GM10847 (cell line): ENCODE data around the gene BBS9.

Experiments used
- POLR2A ChIP-seq: IDR thresholded peaks from 2 replicates; pipeline ENCODE4 v1.6.1; 2011; ENCODE audit not compliant: insufficient read length; ENCODE audit errors: extremely low read depth

BBS9 gene

GRCh38 chr7:33351709-33352108 lies 222.3 kb downstream of the BBS9 start:
- TF ChIP-seq POLR2A, result no peak

DNA sequence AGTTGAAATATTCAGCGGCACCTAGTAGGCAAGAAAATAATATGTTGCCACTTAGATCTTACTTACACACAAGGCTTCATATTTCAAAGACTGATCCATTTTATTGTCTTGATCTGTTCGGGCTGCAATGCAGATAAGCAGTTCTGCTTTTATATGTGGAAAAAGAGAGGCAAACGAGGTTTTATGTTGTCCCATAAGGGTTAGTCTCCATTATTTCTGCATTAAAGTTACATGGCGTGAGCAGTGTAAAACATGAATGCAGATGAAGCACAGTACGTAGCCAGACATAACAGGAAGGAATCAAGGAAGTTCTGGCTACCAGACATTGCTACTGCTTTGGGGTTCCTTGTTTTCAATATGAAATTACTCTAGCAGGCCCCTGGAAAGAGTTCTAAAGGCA lies 224.8 kb downstream of the BBS9 start:
- no peak for TF ChIP-seq POLR2A

GRCh38 chr7:33355386-33355785 lies 226.0 kb downstream of the BBS9 start:
- no peak for TF ChIP-seq POLR2A

GRCh38 chr7:33356336-33356735 lies 227.0 kb downstream of the BBS9 start:
- no peak for TF ChIP-seq POLR2A

DNA sequence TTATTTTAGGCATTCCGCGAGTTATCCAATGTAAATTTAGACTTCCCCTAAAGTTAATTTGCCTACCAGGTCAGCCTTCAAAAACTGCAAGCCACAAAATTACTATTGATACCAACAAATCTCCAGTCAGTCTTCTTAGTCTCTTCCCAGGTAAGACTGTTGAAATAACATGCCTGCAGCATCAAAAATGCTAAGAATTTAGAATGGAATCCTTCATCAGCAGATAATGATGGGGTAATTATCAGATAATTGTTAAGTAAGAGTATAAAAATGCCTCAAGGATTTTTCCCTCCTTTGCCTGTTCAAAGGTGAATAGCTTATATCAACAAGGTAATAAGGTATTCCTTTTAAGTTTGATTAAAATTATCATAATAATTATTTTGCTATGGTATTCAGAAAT lies 228.5 kb downstream of the BBS9 start:
- no peak for TF ChIP-seq POLR2A

- TF ChIP-seq POLR2A, result no peak
These were observed 240.5 kb downstream of the BBS9 start for GRCh38 chr7:33369888-33370287.

DNA sequence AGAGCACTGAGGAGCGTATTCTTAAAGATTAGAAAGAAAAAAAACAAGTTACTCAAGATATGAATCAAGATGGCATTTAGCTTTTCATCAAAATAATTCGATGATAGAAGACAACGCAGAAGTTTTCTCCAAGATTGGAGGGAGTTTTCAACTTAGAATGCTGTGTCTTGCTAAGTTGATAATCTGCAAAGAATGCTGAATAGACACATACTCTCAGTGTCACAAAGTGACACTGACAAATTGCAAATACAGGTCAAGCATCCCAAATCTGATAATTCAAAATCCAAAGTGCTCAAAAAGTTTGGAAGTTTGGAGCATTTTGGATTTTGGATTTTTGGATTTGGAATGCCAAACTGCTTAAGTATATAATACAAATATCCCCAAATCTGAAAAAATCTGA lies 243.8 kb downstream of the BBS9 start:
- TF ChIP-seq POLR2A, result no peak

DNA sequence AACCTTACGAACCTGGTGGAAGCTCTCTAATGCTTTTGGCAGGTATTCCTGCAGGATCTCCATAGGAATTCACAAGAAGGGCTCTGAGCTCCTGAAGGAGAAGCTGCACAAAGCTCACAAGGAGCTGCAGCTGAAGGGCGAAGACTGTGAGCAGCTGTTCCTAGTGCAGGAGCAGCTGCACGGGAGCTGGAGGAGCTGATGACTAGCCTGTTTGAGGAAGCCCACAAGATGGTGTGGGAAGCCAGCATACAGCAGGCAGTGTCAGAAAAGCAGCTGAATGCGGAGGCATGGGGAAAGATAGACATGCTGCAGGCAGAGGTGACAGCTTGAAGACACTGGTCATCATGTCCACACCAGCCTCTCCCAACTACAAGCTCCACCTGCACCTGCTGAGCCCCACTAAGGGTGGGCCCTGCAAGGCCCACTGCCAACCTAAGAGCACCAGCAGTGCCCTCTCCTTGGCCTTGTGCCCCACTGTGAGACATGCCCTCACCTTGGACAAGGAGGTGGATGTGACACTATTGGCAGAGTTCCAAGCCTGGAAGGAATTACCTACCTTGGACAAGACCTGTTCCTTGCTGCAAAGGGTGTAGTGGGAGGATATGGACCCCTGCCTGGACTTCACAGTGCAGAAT lies 250.6 kb downstream of the BBS9 start:
- no peak for TF ChIP-seq POLR2A

DNA sequence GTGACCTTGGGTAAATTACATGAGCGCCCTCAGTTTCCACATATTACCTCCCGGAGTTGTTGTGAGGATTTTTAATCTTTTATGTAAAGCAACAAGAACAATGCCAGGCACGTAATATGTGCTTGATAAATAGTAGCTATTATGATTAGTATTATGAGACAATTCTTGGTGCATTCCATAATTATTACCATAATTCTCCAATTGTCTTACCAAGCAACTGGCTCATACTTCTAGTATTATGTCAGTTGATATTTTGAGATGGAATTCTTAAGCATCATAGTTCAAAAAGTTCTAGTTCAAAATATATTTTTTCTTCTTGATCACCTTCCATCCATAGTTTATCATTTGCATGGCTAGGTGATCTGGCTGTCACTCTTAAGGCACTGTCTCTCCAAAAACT lies 259.0 kb downstream of the BBS9 start:
- no peak for TF ChIP-seq POLR2A

- TF ChIP-seq POLR2A, result no peak
These were observed 262.8 kb downstream of the BBS9 start for GRCh38 chr7:33392148-33392547.

- no peak for TF ChIP-seq POLR2A
These were observed 264.4 kb downstream of the BBS9 start for GRCh38 chr7:33393770-33394169.

DNA sequence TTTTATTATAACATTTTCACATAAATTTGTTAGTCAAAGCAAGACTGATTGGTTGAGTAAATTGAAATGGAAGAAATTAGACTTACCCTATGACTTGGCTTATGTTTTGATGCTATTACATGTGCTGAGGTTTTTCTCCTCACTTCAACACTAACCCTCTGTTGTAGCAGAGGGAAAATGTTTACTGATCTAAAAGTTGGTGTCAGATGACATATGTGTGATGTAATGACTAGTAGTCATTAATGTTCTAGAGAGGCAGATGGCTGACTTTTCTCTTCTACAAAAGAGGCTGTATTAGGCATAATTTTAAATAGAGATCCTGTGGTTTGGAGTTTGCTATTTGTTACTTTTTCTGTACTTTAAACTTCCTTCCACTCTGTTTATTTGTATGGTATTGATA lies 266.0 kb downstream of the BBS9 start:
- no peak for TF ChIP-seq POLR2A

- no peak for TF ChIP-seq POLR2A
These were observed 270.3 kb downstream of the BBS9 start for GRCh38 chr7:33399528-33400213.

DNA sequence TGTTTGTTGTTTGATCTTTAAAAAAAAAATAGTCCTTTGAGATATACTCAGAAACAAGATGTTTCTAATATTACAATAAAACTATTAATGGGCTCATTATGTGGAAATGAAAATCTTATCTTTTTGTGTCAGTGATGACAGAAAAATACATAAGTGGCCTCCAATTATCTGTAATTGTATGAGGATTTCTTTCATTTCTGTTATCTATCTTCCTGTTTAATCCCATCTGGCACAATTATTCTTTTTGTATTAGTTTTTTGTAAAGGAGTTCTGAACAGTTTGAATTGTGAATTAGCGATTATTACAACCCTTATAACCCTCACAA lies 270.8 kb downstream of the BBS9 start:
- TF ChIP-seq POLR2A, result no peak

- TF ChIP-seq POLR2A, result no peak
These were observed 280.9 kb downstream of the BBS9 start for GRCh38 chr7:33410266-33410665.

DNA sequence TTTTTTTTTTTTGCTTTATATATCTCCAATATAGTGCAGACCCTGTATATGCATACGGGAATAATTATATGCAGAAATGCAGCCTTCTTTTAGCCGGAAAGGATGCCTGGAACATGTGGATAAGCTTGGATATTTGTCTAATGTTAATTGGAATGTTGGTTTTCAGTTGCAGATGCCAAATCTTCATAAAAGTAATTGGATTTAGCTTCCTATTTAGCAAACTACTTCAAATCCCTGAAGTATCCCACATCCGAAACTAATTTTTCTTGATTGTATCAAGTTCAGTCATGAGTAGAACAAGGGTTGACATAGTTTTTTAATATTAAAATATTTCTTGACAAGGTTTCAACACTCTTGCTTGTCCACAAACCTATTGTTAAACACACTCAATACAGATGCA lies 281.7 kb downstream of the BBS9 start:
- TF ChIP-seq POLR2A, result no peak

DNA sequence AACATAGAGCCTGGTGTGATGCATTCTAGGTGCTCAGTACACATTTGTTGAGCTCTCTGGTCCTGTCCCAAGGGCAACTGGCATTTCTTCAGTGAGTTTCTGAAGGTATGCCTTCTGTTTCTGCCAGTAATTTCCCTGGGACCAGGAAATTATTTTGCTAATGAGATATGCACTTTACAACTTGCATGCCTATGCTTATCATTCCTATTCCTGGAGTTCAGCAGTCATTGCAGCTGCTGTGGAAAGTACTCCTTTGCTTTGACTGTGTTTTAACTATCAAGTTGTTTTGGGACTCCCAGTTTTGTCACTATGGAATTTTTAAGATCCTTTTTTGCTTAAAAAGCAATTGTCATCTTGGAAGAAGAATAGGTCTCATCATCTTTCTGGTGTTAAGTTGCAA lies 283.0 kb downstream of the BBS9 start:
- no peak for TF ChIP-seq POLR2A
